Skeletal muscle tissue (tissue), 4 donors: ENCODE measurements around the gene CEP131. TPM values are rescaled to one million over a fixed set of nuclear protein-coding genes. Genes with fewer than 3 reads are reported as not detected.

ENCODE experiments used
- H3K27ac ChIP-seq: one replicate; pipeline ENCODE4 v1.7.0; 2013; ENCODE audit warnings: mild to moderate bottlenecking, low read depth, low read length, inconsistent platforms
- H3K27me3 ChIP-seq, 3 donors: one replicate each; pipeline ENCODE4 v1.7.0; 2013; ENCODE audit warnings: low read length in 3 of 3; ENCODE audit not compliant: control insufficient read depth in 3 of 3, insufficient read depth in 3 of 3
- H3K36me3 ChIP-seq, 3 donors: one replicate each; pipeline ENCODE4 v1.7.0; 2013; ENCODE audit warnings: low read length in 3 of 3; ENCODE audit not compliant: control insufficient read depth in 3 of 3, insufficient read depth in 3 of 3
- H3K4me1 ChIP-seq, 3 donors: one replicate each; pipeline ENCODE4 v1.7.0; 2013; ENCODE audit warnings: low read length in 3 of 3, mild to moderate bottlenecking in 3 of 3; ENCODE audit not compliant: control insufficient read depth in 3 of 3, insufficient read depth in 3 of 3
- H3K4me3 ChIP-seq, 3 donors: one replicate each; pipeline ENCODE4 v1.7.0; 2013; ENCODE audit warnings: low read length in 3 of 3
- H3K9ac ChIP-seq, 3 donors: one replicate each; pipeline ENCODE4 v1.7.0; 2013; ENCODE audit warnings: low read length in 3 of 3, mild to moderate bottlenecking in 3 of 3, moderate library complexity in 2 of 3, low read depth in 1 of 3
- H3K9me3 ChIP-seq, 3 donors: one replicate each; pipeline ENCODE4 v1.7.0; 2013; ENCODE audit warnings: low read length in 3 of 3; ENCODE audit not compliant: control insufficient read depth in 3 of 3
- total RNA-seq: library from RNA; depleted of rRNA; stranded (reverse); fragments of >200 nt; gene quantifications from one replicate; pipeline ENCODE4 v1.2.3, GENCODE V29; 2014
- donor health status: Osteomylitis.

The CEP131 gene
- total RNA-seq, 1 donor from 2014 or later = 10.4 TPM

- H3K4me3 ChIP-seq = no peak overlapping the region
- peaks cover 0 to 9% (median 6%) of the 10 kb centered on the region in 3 donors for H3K36me3 ChIP-seq
- H3K9ac ChIP-seq = no peak overlapping the region
- no peak overlapping the region for H3K27ac ChIP-seq
- H3K27me3 ChIP-seq = no peaks in the 10 kb centered on the region
- H3K9me3 ChIP-seq = no peaks in the 10 kb centered on the region
- H3K4me1 ChIP-seq = peaks cover 0 to 3% (median 0%) of the 10 kb centered on the region in 3 donors
These were observed 20.4 kb downstream of the CEP131 start for GRCh38 chr17:81202318-81202717.

GRCh38 chr17:81200695-81201580, 21.8 kb downstream of the CEP131 start:
- H3K4me1 ChIP-seq = peaks cover 0 to 5% (median 0%) of the 10 kb centered on the region in 3 donors
- no peak overlapping the region for H3K9ac ChIP-seq
- H3K27me3 ChIP-seq = no peaks in the 10 kb centered on the region
- peaks cover 0 to 9% (median 6%) of the 10 kb centered on the region in 3 donors for H3K36me3 ChIP-seq
- no peak overlapping the region for H3K27ac ChIP-seq
- H3K9me3 ChIP-seq = no peaks in the 10 kb centered on the region
- no peak overlapping the region for H3K4me3 ChIP-seq

GRCh38 chr17:81200201-81200600, 22.6 kb downstream of the CEP131 start:
- Histone ChIP-seq H3K4me1 (peaks cover 0 to 5% (median 0%) of the 10 kb centered on the region in 3 donors), H3K27ac (no peak overlapping the region), H3K9me3 (no peaks in the 10 kb centered on the region), H3K9ac (no peak overlapping the region), H3K36me3 (peaks cover 0 to 9% (median 6%) of the 10 kb centered on the region in 3 donors), H3K27me3 (no peaks in the 10 kb centered on the region), H3K4me3 (no peak overlapping the region)

DNA sequence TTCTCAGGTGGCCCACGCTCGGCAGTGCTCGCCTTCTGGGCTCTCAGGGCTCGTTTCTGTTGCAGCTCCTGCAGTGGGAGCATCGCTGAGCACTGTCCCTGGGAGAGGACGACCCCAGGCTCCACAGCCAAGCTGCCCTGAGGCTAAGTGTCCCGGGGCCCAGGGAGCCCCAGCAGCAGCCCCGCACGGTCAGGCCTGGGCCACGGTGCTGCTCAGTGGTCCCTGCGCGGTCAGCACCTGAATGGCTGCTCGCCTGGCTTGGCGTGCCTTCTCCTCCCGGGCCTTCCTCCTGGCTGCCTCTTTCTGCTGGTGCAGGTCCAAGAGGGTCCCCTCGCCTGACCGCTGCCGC, 23.3 kb downstream of the CEP131 start:
- Histone ChIP-seq H3K4me3 (no peak overlapping the region), H3K27me3 (no peaks in the 10 kb centered on the region), H3K9me3 (no peaks in the 10 kb centered on the region), H3K9ac (no peak overlapping the region), H3K27ac (no peak overlapping the region), H3K36me3 (peaks cover 0 to 9% (median 6%) of the 10 kb centered on the region in 3 donors), H3K4me1 (peaks cover 0 to 5% (median 0%) of the 10 kb centered on the region in 3 donors)

- no peaks in the 10 kb centered on the region for H3K27me3 ChIP-seq
- no peak overlapping the region for H3K4me3 ChIP-seq
- no peak overlapping the region for H3K27ac ChIP-seq
- H3K4me1 ChIP-seq = peaks cover 0 to 5% (median 0%) of the 10 kb centered on the region in 3 donors
- H3K36me3 ChIP-seq = peaks cover 0 to 9% (median 6%) of the 10 kb centered on the region in 3 donors
- no peaks in the 10 kb centered on the region for H3K9me3 ChIP-seq
- no peak overlapping the region for H3K9ac ChIP-seq
These were observed 23.8 kb downstream of the CEP131 start for GRCh38 chr17:81198826-81199481.

DNA sequence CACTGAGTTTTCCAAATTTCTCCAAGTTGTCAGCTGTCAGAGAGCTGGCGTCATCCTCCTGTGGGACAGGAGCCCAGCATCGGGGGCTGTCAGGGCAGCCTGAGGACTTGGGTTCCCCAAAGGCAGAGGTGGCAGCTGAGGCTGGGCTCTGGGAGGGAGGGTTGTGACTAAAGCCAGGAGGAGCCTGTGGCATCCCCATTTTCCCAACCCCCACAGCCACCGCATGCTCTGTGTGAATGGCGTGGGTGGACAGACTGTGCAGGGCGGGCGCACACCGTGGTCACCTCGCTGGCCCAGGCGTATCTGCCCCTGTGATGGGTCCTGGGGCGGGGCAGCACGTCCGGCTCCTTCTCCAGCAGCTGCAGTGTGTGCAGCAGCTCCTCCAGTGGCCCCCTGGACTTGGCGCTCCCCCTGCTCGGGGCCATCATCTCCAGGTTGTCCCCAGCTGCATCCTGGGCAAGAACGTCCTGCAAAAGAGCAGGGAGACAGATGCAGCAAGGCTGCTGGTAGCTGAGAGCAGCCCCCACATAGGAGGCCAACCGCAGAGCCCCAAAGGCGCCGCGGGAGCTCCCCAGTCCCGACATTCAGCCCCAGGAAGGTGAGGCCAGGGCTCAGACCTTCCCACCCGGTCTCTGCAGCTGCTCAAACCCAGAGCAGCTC, 24.8 kb downstream of the CEP131 start:
- Histone ChIP-seq H3K4me1 (peaks cover 0 to 5% (median 0%) of the 10 kb centered on the region in 3 donors), H3K27me3 (no peaks in the 10 kb centered on the region), H3K27ac (no peak overlapping the region), H3K9me3 (no peaks in the 10 kb centered on the region), H3K4me3 (no peak overlapping the region), H3K36me3 (peaks cover 0 to 7% (median 6%) of the 10 kb centered on the region in 3 donors), H3K9ac (no peak overlapping the region)

DNA sequence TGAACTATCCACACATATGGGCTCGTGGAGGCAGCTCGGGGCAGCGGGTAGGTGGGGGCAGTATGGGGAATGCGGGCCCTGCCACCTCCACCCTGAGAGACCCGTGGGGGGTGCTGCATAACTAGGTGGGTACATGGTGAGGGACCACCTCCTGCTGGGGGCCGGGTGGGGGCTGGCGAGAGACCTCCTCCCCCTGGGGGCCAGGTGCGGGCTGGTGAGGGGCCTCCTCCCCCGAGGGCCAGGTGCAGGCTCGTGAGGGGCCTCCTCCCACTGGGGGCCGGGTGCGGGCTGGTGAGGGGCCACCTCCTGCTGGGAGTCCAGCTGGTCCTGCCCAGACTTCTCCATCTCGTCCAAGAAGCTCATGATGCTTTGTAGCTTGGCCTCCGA, 25.4 kb downstream of the CEP131 start:
- peaks cover 0 to 5% (median 0%) of the 10 kb centered on the region in 3 donors for H3K4me1 ChIP-seq
- no peak overlapping the region for H3K9ac ChIP-seq
- no peaks in the 10 kb centered on the region for H3K27me3 ChIP-seq
- no peak overlapping the region for H3K4me3 ChIP-seq
- no peaks in the 10 kb centered on the region for H3K9me3 ChIP-seq
- H3K27ac ChIP-seq = no peak overlapping the region
- H3K36me3 ChIP-seq = peaks cover 0 to 7% (median 6%) of the 10 kb centered on the region in 3 donors

DNA sequence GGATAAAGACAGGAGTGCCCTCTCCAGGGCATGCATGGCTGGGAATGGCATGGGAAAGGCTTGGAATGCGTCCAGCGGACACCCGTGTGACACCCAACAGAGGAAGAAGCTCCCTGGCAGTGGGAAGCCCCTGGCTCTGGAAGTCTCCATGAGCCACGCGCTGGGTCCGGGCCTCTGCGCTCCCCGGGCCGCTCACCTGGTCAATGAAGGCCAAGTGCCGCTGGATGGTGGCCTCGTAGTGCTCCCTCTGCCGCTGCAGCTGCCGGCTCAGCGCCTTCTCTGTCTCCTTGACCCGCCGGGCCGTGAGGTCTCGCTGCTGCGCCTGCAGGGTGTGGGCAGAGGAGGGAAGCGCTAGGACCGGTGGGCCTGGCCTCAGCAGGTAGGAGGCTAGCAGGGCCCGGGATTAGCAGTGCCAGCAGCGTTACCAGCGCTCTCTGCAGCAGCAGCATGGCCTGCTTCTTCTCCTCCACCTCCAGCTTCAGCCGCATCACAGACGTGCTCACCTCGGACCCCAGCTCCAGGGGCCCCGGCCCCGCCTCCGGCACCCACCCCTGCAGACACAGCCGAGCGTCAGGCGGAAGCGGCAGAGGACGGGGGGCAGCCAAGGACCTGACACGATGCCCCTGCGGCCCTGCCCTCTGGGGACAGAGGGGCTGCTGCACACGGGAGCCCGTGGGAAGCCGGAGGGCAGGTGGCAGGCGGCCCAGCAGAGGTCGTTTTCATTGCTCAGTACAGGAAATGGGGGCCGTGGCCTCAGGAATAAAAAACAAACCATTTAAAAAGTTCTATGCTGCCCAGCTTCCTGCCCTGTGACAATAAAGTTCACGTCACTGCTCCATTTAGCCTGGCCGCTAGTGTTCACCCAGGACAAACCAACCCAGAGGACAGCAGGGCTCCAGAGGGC, 26.0 kb downstream of the CEP131 start:
- no peaks in the 10 kb centered on the region for H3K27me3 ChIP-seq
- peaks cover 0 to 5% (median 0%) of the 10 kb centered on the region in 3 donors for H3K4me1 ChIP-seq
- H3K9me3 ChIP-seq = no peaks in the 10 kb centered on the region
- no peak overlapping the region for H3K4me3 ChIP-seq
- peaks cover 0 to 7% (median 6%) of the 10 kb centered on the region in 3 donors for H3K36me3 ChIP-seq
- no peak overlapping the region for H3K9ac ChIP-seq
- H3K27ac ChIP-seq = no peak overlapping the region

DNA sequence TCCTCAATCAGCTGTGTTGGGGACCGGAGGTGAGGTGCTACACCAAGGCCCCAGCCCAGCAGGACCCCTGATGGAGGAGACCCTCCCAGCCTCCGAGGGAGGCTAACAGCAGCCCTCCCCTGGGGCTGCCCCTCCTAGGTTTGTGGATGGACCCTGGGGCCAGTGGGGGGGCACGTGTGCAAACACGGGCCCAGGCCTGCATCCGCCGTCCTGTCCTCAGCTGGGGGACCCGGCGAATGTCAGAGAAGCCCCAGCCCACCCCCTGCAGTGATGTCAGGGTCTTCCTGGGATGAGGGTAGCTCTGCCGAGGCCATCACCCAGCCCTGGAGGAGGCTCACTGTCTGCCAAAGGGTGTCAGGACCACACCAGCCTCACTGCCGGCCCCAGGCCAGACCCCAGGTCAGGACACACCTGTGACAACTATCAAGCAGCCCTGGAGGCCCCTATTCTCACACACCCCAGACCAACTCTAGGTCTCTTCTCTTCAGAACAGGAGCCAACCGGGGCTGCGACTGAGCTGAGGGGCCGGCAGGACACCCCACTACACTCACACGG, 26.7 kb downstream of the CEP131 start:
- Histone ChIP-seq H3K9me3 (no peaks in the 10 kb centered on the region), H3K4me1 (peaks cover 0 to 5% (median 0%) of the 10 kb centered on the region in 3 donors), H3K27me3 (no peaks in the 10 kb centered on the region), H3K9ac (no peak overlapping the region), H3K4me3 (no peak overlapping the region), H3K27ac (no peak overlapping the region), H3K36me3 (peaks cover 2 to 7% (median 6%) of the 10 kb centered on the region in 3 donors)
